Ecto neural progenitor cell (in vitro differentiated cells): ENCODE results near the gene PLA2G2E.
"Not testable (repeated sequence)": the region's sequence is repeated elsewhere in the genome, so short reads cannot be mapped to it uniquely, and the experiment has no call there.

ENCODE experiments used
- DNase-seq: peaks from one replicate; pipeline ENCODE4 v3.0.0-alpha.2; 2018; ENCODE audit warnings: low spot score

PLA2G2E gene

GRCh38 chr1:19927130-19927421, 3.7 kb upstream of the PLA2G2E start:
- DNase-seq = not testable (repeated sequence)

- DNase-seq = no peak
These were observed 3.1 kb upstream of the PLA2G2E start for GRCh38 chr1:19926296-19927129.

- no peak for DNase-seq
These were observed 2.1 kb upstream of the PLA2G2E start for GRCh38 chr1:19925342-19926070.

GRCh38 chr1:19923953-19924346, 533 bp upstream of the PLA2G2E start:
- DNase-seq = no peak

- DNase-seq = no peak
These were observed 1.3 kb downstream of the PLA2G2E start for GRCh38 chr1:19922015-19922688.

- DNase-seq = no peak
These were observed 2.1 kb downstream of the PLA2G2E start for GRCh38 chr1:19921310-19921709.

GRCh38 chr1:19920132-19920710, 3.2 kb downstream of the PLA2G2E start:
- no peak for DNase-seq

- DNase-seq = peak; percentile 83
These were observed 5.4 kb downstream of the PLA2G2E start for GRCh38 chr1:19918057-19918456.

GRCh38 chr1:19910650-19911049, 12.8 kb downstream of the PLA2G2E start:
- no peak for DNase-seq

- no peak for DNase-seq
These were observed 13.4 kb downstream of the PLA2G2E start for GRCh38 chr1:19909971-19910370.

GRCh38 chr1:19909392-19909791, 14.0 kb downstream of the PLA2G2E start:
- no peak for DNase-seq

- no peak for DNase-seq
These were observed 16.0 kb downstream of the PLA2G2E start for GRCh38 chr1:19907456-19907855.

GRCh38 chr1:19903621-19904020, 19.8 kb downstream of the PLA2G2E start:
- no peak for DNase-seq

- DNase-seq = no peak
These were observed 21.8 kb downstream of the PLA2G2E start for GRCh38 chr1:19901653-19902052.

GRCh38 chr1:19894218-19894617, 29.2 kb downstream of the PLA2G2E start:
- no peak for DNase-seq

- DNase-seq = no peak
These were observed 29.7 kb downstream of the PLA2G2E start for GRCh38 chr1:19893687-19894086.

GRCh38 chr1:19892628-19893168, 30.7 kb downstream of the PLA2G2E start:
- DNase-seq = no peak

GRCh38 chr1:19892129-19892528, 31.3 kb downstream of the PLA2G2E start:
- DNase-seq = no peak

- no peak for DNase-seq
These were observed 33.8 kb downstream of the PLA2G2E start for GRCh38 chr1:19889656-19890055.

GRCh38 chr1:19888112-19888511, 35.3 kb downstream of the PLA2G2E start:
- no peak for DNase-seq

- no peak for DNase-seq
These were observed 37.6 kb downstream of the PLA2G2E start for GRCh38 chr1:19885821-19886220.

- no peak for DNase-seq
These were observed 39.1 kb downstream of the PLA2G2E start for GRCh38 chr1:19884312-19884711.
